ENCODE data around the gene NLN. TPM values are rescaled to one million over a fixed set of nuclear protein-coding genes. Genes with fewer than 3 reads are reported as not detected.

Gene NLN
- polyA plus RNA-seq, 1 experiment = 15.4 TPM

GRCh38 chr5:65820373-65820772 lies 98.4 kb downstream of the NLN start:
- Histone ChIP-seq H3K36me3 (ENCODE audit: control insufficient read depth, insufficient read depth, low read length) (no peaks in the 10 kb centered on the region), H3K27me3 (ENCODE audit: control insufficient read depth, insufficient read depth, low read length) (no peaks in the 10 kb centered on the region), H3K4me3 (ENCODE audit: low read depth, low read length) (no peak overlapping the region)
- no peak for TF ChIP-seq CTCF (IDR thresholded peaks at IDR 0.05; ENCODE audit: insufficient read depth, low read depth, low read length)
- CTCF ChIA-PET = interaction anchor here (0.6 to 0.7 kb wide), 2 partner anchors 10 to 32 kb away, joined by 3 to 4 read pairs; no protein-coding TSS in a partner anchor
- no peak for DNase-seq (ENCODE audit: low read depth)
- POLR2A ChIA-PET = no interaction called here

GRCh38 chr5:65821966-65822365 lies 100.0 kb downstream of the NLN start:
- no peak overlapping the region for H3K4me3 ChIP-seq (ENCODE audit: low read depth, low read length)

GRCh38 chr5:65822710-65823109 lies 100.7 kb downstream of the NLN start:
- POLR2A ChIA-PET = interaction anchor here (0.5 to 0.6 kb wide), 2 partner anchors 31 to 463 kb away, joined by 3 to 4 read pairs; no protein-coding TSS in a partner anchor

More at GRCh38 chr5:65821966-65822365, 100.0 kb downstream of the NLN start:
- no peaks in the 10 kb centered on the region for H3K27me3 ChIP-seq (ENCODE audit: control insufficient read depth, insufficient read depth, low read length)
- no peak for DNase-seq (ENCODE audit: low read depth)
- H3K36me3 ChIP-seq (ENCODE audit: control insufficient read depth, insufficient read depth, low read length) = no peaks in the 10 kb centered on the region
- ChIA-PET POLR2A (no interaction called here), CTCF (interaction anchor here (0.9 kb wide), 1 partner anchor 13 kb away, joined by 3 read pairs; no protein-coding TSS in a partner anchor)
- no peak for TF ChIP-seq CTCF (IDR thresholded peaks at IDR 0.05; ENCODE audit: insufficient read depth, low read depth, low read length)

GRCh38 chr5:65823204-65823603 lies 101.2 kb downstream of the NLN start:
- DNase-seq (ENCODE audit: low read depth) = no peak
- ChIA-PET CTCF (interaction anchor here (0.9 to 1.3 kb wide), 2 partner anchors 18 to 82 kb away, joined by 3 to 5 read pairs; no protein-coding TSS in a partner anchor), POLR2A (interaction anchor here (0.5 kb wide), 1 partner anchor 463 kb away, joined by 4 read pairs; no protein-coding TSS in a partner anchor)
- Histone ChIP-seq H3K4me3 (ENCODE audit: low read depth, low read length) (no peak overlapping the region), H3K36me3 (ENCODE audit: control insufficient read depth, insufficient read depth, low read length) (no peaks in the 10 kb centered on the region), H3K27me3 (ENCODE audit: control insufficient read depth, insufficient read depth, low read length) (no peaks in the 10 kb centered on the region)
- no peak for TF ChIP-seq CTCF (IDR thresholded peaks at IDR 0.05; ENCODE audit: insufficient read depth, low read depth, low read length)

More at GRCh38 chr5:65822710-65823109, 100.7 kb downstream of the NLN start:
- Histone ChIP-seq H3K36me3 (ENCODE audit: control insufficient read depth, insufficient read depth, low read length) (no peaks in the 10 kb centered on the region), H3K4me3 (ENCODE audit: low read depth, low read length) (no peak overlapping the region), H3K27me3 (ENCODE audit: control insufficient read depth, insufficient read depth, low read length) (no peaks in the 10 kb centered on the region)
- DNase-seq (ENCODE audit: low read depth) = no peak
- TF ChIP-seq CTCF (IDR thresholded peaks at IDR 0.05; ENCODE audit: insufficient read depth, low read depth, low read length) = no peak
- CTCF ChIA-PET = interaction anchor here (0.9 kb wide), 2 partner anchors 14 to 17 kb away, joined by 3 to 5 read pairs; no protein-coding TSS in a partner anchor

GRCh38 chr5:65823845-65824445 lies 101.9 kb downstream of the NLN start:
- Histone ChIP-seq H3K36me3 (ENCODE audit: control insufficient read depth, insufficient read depth, low read length) (no peaks in the 10 kb centered on the region), H3K27me3 (ENCODE audit: control insufficient read depth, insufficient read depth, low read length) (no peaks in the 10 kb centered on the region), H3K4me3 (ENCODE audit: low read depth, low read length) (no peak overlapping the region)
- POLR2A ChIA-PET = no interaction called here
- TF ChIP-seq CTCF (IDR thresholded peaks at IDR 0.05; ENCODE audit: insufficient read depth, low read depth, low read length) = no peak
- DNase-seq (ENCODE audit: low read depth) = no peak
- CTCF ChIA-PET = interaction anchor here (0.7 to 1.3 kb wide), 3 partner anchors 18 to 82 kb away, joined by 3 to 5 read pairs (median 3); no protein-coding TSS in a partner anchor
